H54 (cell line): ENCODE data around the gene TTC17.
A peak's percentile ranks its signal among the peaks of the same experiment; 100 is the strongest.
"Not testable (repeated sequence)": the region's sequence is repeated elsewhere in the genome, so short reads cannot be mapped to it uniquely, and the experiment has no call there.

ENCODE experiments used
- DNase-seq: peaks from one replicate; pipeline ENCODE4 v3.0.0; 2011; ENCODE audit warnings: low spot score, mixed read lengths; ENCODE audit not compliant: insufficient read length
- FAIRE-seq: peaks from 3 replicates; lab custom pipeline; 2011; peaks lifted over from hg19 to GRCh38; lab: Jason Lieb, UNC
- POLR2A ChIP-seq: IDR thresholded peaks from 2 replicates; pipeline ENCODE4 v1.6.1; 2011; ENCODE audit warnings: low read depth, mild to moderate bottlenecking, low read length

The TTC17 gene

DNA sequence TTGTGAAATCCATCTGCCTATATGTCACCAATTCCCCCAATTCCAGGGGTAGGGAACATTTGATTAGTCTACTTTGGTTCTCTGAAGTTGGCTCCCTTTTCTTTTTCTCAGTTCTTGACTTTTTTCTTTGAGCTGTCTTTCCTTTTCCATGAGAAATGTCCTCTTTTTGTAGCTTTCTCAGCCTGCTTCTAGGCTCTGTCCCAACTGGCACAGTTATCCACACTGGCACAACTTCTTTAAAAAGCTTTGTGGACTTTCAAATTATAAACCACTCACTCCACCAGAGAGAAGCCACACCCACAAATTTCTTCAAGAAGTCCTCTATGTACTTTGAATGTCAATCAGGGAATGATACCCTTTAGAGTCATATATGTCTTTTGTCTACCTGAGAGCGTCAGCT, 100.5 kb downstream of the TTC17 start:
- no peak for TF ChIP-seq POLR2A
- DNase-seq (no peak), FAIRE-seq (no peak)

- TF ChIP-seq POLR2A, result no peak
- DNase-seq, result no peak
- FAIRE-seq, result no peak
These were observed 103.6 kb downstream of the TTC17 start for GRCh38 chr11:43462359-43462758.

DNA sequence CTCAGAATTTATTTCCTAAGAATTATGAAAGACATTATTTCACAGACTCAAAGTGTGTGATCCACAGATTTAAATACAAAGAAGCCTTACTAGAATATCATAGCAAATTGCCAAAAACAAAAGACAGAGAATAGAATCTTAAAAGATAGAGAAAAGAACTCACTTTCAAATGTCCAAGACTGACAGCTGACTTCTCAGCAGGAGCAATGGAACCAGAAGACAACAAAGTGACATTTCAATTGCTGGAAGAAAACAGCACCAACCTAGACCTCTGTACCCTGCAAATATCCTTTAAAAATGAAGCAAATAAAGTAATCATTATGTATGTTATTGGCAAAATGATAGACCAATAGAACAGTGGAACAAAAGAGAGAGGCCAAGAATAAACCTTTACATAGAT, 109.2 kb downstream of the TTC17 start:
- no peak for FAIRE-seq
- no peak for TF ChIP-seq POLR2A
- no peak for DNase-seq

GRCh38 chr11:43477491-43477890, 118.8 kb downstream of the TTC17 start:
- FAIRE-seq, DNase-seq: not testable (repeated sequence)

DNA sequence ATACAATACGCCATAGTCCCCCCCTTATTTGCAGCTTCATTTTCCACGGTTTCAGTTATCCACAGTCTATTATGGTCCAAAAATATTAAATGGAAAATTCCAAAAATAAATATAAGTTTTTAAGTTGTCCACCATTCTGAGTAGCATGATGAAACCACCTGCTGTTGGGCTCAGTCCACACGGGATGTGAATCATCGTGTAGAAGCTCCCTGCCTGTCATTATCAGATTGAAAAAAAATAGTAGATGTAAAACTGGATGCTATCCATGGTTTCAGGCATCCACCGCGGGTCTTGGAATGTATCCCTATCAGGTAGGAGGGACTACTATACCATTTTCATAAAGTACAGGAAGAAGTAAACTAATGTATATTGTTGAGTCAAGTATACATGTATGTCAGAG, 127.4 kb downstream of the TTC17 start:
- FAIRE-seq (no peak), DNase-seq (no peak)
- TF ChIP-seq POLR2A, result no peak

DNA sequence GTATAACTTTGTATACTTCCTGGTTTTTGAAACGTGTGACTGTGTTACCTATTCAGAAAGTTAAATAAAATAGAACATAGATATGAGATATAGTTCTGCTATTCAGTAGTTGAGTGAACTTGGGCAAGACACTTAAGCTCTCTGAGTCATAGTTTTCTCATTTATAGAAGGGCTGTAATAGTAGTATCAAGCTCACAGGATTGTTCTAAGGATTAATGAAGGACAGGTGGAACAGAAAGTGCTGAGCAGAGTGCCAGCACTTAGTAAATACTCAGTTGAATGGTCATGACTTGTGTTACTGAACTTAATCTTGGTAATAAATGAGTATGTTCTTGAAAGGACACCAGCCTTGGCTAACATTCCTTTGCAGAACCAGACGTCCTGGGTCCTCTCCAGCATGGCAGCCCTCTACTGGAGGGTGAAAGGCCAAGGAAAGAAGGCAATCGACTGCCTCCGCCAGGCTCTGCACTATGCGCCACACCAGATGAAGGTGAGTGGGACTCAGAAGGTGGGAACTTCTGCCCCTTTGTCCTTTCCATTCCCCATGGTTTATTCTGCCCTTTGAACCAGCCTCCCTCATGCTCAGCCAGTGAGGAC, 131.2 kb downstream of the TTC17 start:
- FAIRE-seq, result no peak
- DNase-seq, result no peak
- TF ChIP-seq POLR2A, result no peak

DNA sequence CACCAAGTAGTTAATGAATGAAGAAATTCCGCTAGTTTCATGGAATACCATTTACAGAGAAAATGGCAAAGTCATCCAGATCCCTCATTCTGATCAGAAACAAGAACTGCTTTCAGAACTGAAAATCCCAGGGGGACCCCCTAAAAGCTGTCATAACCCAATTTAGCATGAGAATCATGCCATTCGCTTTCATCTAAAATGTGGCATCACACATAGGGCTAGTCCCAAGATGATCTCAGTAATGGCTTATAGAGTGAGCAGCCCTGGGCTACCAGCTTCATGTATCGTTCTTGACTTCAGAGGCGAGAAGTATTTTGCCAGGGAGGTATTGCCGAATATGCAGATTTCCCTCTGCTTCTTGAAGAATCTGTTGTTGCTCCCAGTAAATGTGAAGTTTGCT, 134.0 kb downstream of the TTC17 start:
- TF ChIP-seq POLR2A, result no peak
- no peak for FAIRE-seq
- DNase-seq, result no peak

- FAIRE-seq (no peak), DNase-seq (no peak)
- no peak for TF ChIP-seq POLR2A
These were observed 134.7 kb downstream of the TTC17 start for GRCh38 chr11:43493431-43493830.

- DNase-seq, result no peak
- TF ChIP-seq POLR2A, result no peak
- FAIRE-seq, result no peak
These were observed 138.4 kb downstream of the TTC17 start for GRCh38 chr11:43497144-43497543.

GRCh38 chr11:43498561-43498960, 139.8 kb downstream of the TTC17 start:
- FAIRE-seq, result no peak
- no peak for DNase-seq
- no peak for TF ChIP-seq POLR2A

DNA sequence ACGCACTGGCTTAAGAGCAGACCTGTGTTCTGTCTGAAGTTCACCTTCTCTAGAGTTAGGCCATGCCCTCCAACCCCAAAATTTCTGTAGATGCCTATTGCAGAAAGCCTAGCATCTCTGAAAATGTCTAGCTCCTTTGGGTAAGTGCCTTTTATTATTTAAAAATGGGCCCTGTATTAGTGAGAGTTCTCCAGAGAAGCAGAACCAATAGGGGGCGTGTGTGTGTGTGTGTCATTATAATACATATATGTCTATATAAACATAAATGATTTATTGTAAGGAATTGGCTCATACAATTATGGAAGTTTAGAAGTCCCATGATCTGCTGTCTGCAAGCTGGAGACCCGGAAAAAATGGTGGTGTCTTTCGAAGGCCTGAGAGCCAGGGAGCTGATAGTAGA, 144.7 kb downstream of the TTC17 start:
- DNase-seq, result no peak
- no peak for FAIRE-seq
- TF ChIP-seq POLR2A, result no peak

DNA sequence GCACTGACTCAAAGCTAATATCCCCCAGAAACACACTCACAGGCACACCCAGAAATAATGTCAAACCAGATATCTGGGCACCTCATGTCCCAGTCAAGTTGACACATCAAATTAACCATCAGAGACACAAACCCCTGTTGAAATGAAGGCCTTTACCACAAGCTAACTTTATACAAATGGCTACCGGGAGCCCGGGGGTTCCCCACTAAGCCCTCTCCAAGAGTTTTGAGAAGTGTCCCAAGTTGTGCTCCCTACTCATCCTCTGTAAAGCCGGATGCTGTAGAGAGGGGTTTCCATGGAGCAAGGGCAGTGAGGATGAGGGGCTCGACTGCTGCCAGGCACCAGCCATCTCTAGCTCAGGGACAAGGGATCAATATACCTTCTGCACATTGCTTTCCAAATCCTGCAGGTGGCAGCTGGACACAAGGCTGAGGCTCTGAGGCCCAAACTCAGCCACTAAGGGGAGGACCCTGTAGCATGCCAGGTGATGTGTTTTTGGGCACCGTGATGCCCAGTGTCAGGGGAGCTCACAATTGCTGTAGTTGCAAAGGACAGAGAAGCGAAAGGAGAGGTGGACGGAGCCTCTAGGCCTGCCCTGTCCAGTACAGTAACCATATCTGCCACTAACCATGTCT, 145.7 kb downstream of the TTC17 start:
- no peak for TF ChIP-seq POLR2A
- no peak for FAIRE-seq
- DNase-seq, result peak; percentile 42

DNA sequence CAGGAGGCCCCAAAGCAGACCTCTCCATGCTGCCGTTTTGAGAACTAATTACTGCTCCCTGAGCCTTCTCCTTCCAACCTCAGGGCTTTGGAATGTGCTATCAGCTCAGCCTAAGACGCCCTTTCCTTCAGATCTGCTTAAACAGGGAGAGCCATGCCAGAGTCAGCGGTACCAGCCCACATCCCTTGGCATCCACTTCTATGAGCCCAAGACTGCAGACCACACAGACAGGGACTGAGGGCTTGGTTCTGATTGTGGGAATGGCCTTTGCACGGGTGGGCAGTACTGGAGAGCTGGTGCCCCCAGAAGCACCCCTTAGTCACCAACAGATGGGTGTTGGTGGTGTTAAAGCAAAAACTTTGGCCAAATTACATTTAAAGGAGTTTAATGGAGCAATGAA, 146.5 kb downstream of the TTC17 start:
- TF ChIP-seq POLR2A, result no peak
- no peak for DNase-seq
- FAIRE-seq, result no peak

GRCh38 chr11:43507171-43507570, 148.5 kb downstream of the TTC17 start:
- no peak for DNase-seq
- FAIRE-seq, result no peak
- no peak for TF ChIP-seq POLR2A

GRCh38 chr11:43508511-43508918, 149.8 kb downstream of the TTC17 start:
- no peak for TF ChIP-seq POLR2A
- peak; percentile 58 for DNase-seq
- FAIRE-seq, result no peak
